ENCODE data around the gene NPR3.

DNA sequence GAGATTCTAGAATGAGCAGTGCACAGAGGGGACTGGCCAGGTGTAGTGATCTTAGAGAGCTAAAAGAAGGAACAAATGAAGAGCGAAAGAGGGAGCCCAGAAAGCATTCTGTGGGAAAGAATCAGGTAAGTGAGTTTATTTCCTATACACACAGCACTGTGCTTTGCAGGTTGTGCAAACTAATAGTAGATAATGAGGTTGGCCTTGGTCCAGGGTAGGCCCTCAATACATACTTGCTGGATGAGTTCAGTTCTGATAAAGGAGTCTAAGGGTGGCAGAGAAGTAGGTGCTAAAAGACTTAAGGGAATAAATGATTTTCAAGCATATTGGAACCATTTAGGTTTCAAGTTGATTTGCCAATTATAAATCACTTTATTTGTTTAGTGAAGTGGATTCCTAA lies 122.0 kb downstream of the NPR3 start:
- TF ChIP-seq, protein P1, sequence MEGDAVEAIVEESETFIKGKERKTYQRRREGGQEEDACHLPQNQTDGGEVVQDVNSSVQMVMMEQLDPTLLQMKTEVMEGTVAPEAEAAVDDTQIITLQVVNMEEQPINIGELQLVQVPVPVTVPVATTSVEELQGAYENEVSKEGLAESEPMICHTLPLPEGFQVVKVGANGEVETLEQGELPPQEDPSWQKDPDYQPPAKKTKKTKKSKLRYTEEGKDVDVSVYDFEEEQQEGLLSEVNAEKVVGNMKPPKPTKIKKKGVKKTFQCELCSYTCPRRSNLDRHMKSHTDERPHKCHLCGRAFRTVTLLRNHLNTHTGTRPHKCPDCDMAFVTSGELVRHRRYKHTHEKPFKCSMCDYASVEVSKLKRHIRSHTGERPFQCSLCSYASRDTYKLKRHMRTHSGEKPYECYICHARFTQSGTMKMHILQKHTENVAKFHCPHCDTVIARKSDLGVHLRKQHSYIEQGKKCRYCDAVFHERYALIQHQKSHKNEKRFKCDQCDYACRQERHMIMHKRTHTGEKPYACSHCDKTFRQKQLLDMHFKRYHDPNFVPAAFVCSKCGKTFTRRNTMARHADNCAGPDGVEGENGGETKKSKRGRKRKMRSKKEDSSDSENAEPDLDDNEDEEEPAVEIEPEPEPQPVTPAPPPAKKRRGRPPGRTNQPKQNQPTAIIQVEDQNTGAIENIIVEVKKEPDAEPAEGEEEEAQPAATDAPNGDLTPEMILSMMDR (IDR thresholded peaks at IDR 0.05 in 4 of 5, conservative IDR thresholded peaks at IDR 0.05 in 1 of 5), result no peak
- no peak for TF ChIP-seq POLR2A (IDR thresholded peaks at IDR 0.05)
